ENCODE data around the gene CSNK1E. TPM values are rescaled to one million over a fixed set of nuclear protein-coding genes. Genes with fewer than 3 reads are reported as not detected.

The CSNK1E gene
- total and polyA plus RNA-seq, 2 of the 8 experiments (the other 6 are each of a cell fraction or from before 2014, with no cell fraction given) = 247 to 263 TPM

DNA sequence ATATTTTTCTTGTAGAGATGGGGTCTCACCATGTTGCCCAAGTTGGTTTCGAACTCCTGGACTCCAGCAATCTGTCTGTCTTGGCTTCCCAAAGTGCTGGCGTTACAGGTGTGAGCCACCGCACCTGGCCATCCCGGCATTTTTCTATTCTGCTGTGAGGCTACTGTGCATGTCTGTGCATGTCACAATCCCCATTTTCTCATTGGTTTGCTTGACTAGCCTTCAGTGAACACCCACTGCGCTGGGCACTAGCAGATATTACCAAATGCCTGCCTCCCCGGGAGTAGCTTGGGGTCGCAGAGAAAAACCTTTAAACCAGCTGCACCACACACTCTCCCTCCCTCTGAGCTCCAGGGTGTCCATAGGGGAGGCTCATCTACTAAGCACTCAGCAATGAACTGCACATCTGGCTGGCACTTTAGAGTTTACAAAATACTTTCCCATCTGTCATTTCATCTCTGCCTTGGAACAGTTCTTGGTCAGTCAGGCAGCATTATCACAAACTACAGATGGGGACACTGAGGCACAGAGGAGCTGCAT lies 4.9 kb downstream of the CSNK1E start (continued):
- TF ChIP-seq TEAD4 (IDR thresholded peaks at IDR 0.05; ENCODE audit: low read depth, low read length) (no peak), RNF2 (IDR thresholded peaks at IDR 0.05; ENCODE audit: borderline replicate concordance, low read depth, low read length, missing control alignments, poor library complexity, severe bottlenecking) (no peak), ATF2 (IDR thresholded peaks at IDR 0.05; ENCODE audit: low read length) (no peak), GABPA (IDR thresholded peaks at IDR 0.05; ENCODE audit: borderline replicate concordance, insufficient read depth, low read length) (no peak)
- TF ChIP-seq, protein P1, sequence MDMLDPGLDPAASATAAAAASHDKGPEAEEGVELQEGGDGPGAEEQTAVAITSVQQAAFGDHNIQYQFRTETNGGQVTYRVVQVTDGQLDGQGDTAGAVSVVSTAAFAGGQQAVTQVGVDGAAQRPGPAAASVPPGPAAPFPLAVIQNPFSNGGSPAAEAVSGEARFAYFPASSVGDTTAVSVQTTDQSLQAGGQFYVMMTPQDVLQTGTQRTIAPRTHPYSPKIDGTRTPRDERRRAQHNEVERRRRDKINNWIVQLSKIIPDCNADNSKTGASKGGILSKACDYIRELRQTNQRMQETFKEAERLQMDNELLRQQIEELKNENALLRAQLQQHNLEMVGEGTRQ (IDR thresholded peaks at IDR 0.05; ENCODE audit: low read length) = no peak

All from H1 (cell line).